Activated naive CD8-positive, alpha-beta T cell (primary cell): ENCODE measurements around the gene RTKN2.

Experiments
- H3K27ac Mint-ChIP-seq: one replicate; pipeline ENCODE4 v1.8.0; 2021; ENCODE audit warnings: mixed read lengths
- H3K27me3 Mint-ChIP-seq: one replicate; pipeline ENCODE4 v1.8.0; 2021; ENCODE audit warnings: mixed read lengths
- H3K36me3 Mint-ChIP-seq: one replicate; pipeline ENCODE4 v1.8.0; 2021; ENCODE audit warnings: mixed read lengths
- H3K4me1 Mint-ChIP-seq: one replicate; pipeline ENCODE4 v1.8.0; 2021; ENCODE audit warnings: low read depth, mixed read lengths
- H3K4me3 Mint-ChIP-seq: one replicate; pipeline ENCODE4 v1.8.0; 2021; ENCODE audit warnings: mild to moderate bottlenecking, mixed read lengths
- H3K9me3 Mint-ChIP-seq: one replicate; pipeline ENCODE4 v1.8.0; 2021; ENCODE audit warnings: low read depth, mixed read lengths

Gene RTKN2

GRCh38 chr10:62183442-62183841 is 85.2 kb downstream of the RTKN2 start:
- Mint-ChIP-seq H3K9me3 (peaks cover 11% of the 10 kb centered on the region), H3K27ac (peak overlapping the region; percentile 99), H3K4me3 (peak overlapping the region; percentile 69), H3K36me3 (peaks cover 10% of the 10 kb centered on the region), H3K4me1 (peaks cover 81% of the 10 kb centered on the region), H3K27me3 (no peaks in the 10 kb centered on the region)

GRCh38 chr10:62182595-62182994 is 86.0 kb downstream of the RTKN2 start:
- peaks cover 79% of the 10 kb centered on the region for H3K4me1 Mint-ChIP-seq
- H3K36me3 Mint-ChIP-seq = peaks cover 10% of the 10 kb centered on the region
- H3K27ac Mint-ChIP-seq = peak overlapping the region; percentile 95
- H3K9me3 Mint-ChIP-seq = peaks cover 11% of the 10 kb centered on the region
- no peak overlapping the region for H3K4me3 Mint-ChIP-seq
- H3K27me3 Mint-ChIP-seq = no peaks in the 10 kb centered on the region

GRCh38 chr10:62182171-62182570 is 86.5 kb downstream of the RTKN2 start:
- peak overlapping the region; percentile 12 for H3K4me3 Mint-ChIP-seq
- H3K36me3 Mint-ChIP-seq = peaks cover 10% of the 10 kb centered on the region
- peaks cover 77% of the 10 kb centered on the region for H3K4me1 Mint-ChIP-seq
- no peaks in the 10 kb centered on the region for H3K27me3 Mint-ChIP-seq
- peaks cover 11% of the 10 kb centered on the region for H3K9me3 Mint-ChIP-seq
- H3K27ac Mint-ChIP-seq = peak overlapping the region; percentile 95

GRCh38 chr10:62180677-62181076 is 88.0 kb downstream of the RTKN2 start:
- peaks cover 69% of the 10 kb centered on the region for H3K4me1 Mint-ChIP-seq
- peaks cover 10% of the 10 kb centered on the region for H3K36me3 Mint-ChIP-seq
- peaks cover 8% of the 10 kb centered on the region for H3K9me3 Mint-ChIP-seq
- peak overlapping the region; percentile 95 for H3K27ac Mint-ChIP-seq
- H3K27me3 Mint-ChIP-seq = no peaks in the 10 kb centered on the region
- no peak overlapping the region for H3K4me3 Mint-ChIP-seq

GRCh38 chr10:62178568-62178967 is 90.1 kb downstream of the RTKN2 start:
- peaks cover 10% of the 10 kb centered on the region for H3K36me3 Mint-ChIP-seq
- no peak overlapping the region for H3K4me3 Mint-ChIP-seq
- H3K4me1 Mint-ChIP-seq = peaks cover 59% of the 10 kb centered on the region
- no peaks in the 10 kb centered on the region for H3K27me3 Mint-ChIP-seq
- peaks cover 8% of the 10 kb centered on the region for H3K9me3 Mint-ChIP-seq
- peak overlapping the region; percentile 16 for H3K27ac Mint-ChIP-seq

GRCh38 chr10:62177111-62177510 is 91.5 kb downstream of the RTKN2 start:
- Mint-ChIP-seq H3K27ac (no peak overlapping the region), H3K4me1 (peaks cover 47% of the 10 kb centered on the region), H3K36me3 (peaks cover 16% of the 10 kb centered on the region), H3K4me3 (no peak overlapping the region), H3K9me3 (peaks cover 18% of the 10 kb centered on the region), H3K27me3 (no peaks in the 10 kb centered on the region)

GRCh38 chr10:62175251-62175650 is 93.4 kb downstream of the RTKN2 start:
- Mint-ChIP-seq H3K27me3 (no peaks in the 10 kb centered on the region), H3K4me3 (no peak overlapping the region), H3K9me3 (peaks cover 18% of the 10 kb centered on the region), H3K36me3 (peaks cover 16% of the 10 kb centered on the region), H3K4me1 (peaks cover 32% of the 10 kb centered on the region), H3K27ac (no peak overlapping the region)

GRCh38 chr10:62172465-62172864 is 96.2 kb downstream of the RTKN2 start:
- H3K4me1 Mint-ChIP-seq = peaks cover 19% of the 10 kb centered on the region
- H3K27me3 Mint-ChIP-seq = no peaks in the 10 kb centered on the region
- H3K36me3 Mint-ChIP-seq = peaks cover 11% of the 10 kb centered on the region
- no peak overlapping the region for H3K4me3 Mint-ChIP-seq
- H3K9me3 Mint-ChIP-seq = peaks cover 14% of the 10 kb centered on the region
- no peak overlapping the region for H3K27ac Mint-ChIP-seq

GRCh38 chr10:62171791-62172190 is 96.9 kb downstream of the RTKN2 start:
- no peak overlapping the region for H3K27ac Mint-ChIP-seq
- H3K4me1 Mint-ChIP-seq = peaks cover 19% of the 10 kb centered on the region
- H3K27me3 Mint-ChIP-seq = no peaks in the 10 kb centered on the region
- H3K9me3 Mint-ChIP-seq = peaks cover 14% of the 10 kb centered on the region
- H3K4me3 Mint-ChIP-seq = no peak overlapping the region
- peaks cover 11% of the 10 kb centered on the region for H3K36me3 Mint-ChIP-seq

GRCh38 chr10:62170732-62171131 is 97.9 kb downstream of the RTKN2 start:
- Mint-ChIP-seq H3K4me3 (no peak overlapping the region), H3K27me3 (no peaks in the 10 kb centered on the region), H3K27ac (no peak overlapping the region), H3K36me3 (peaks cover 11% of the 10 kb centered on the region), H3K9me3 (peaks cover 14% of the 10 kb centered on the region), H3K4me1 (peaks cover 20% of the 10 kb centered on the region)

GRCh38 chr10:62166331-62167131 is 102.1 kb downstream of the RTKN2 start:
- H3K4me3 Mint-ChIP-seq = no peak overlapping the region
- no peaks in the 10 kb centered on the region for H3K27me3 Mint-ChIP-seq
- no peaks in the 10 kb centered on the region for H3K9me3 Mint-ChIP-seq
- no peak overlapping the region for H3K27ac Mint-ChIP-seq
- peaks cover 2% of the 10 kb centered on the region for H3K36me3 Mint-ChIP-seq
- peaks cover 10% of the 10 kb centered on the region for H3K4me1 Mint-ChIP-seq

GRCh38 chr10:62165803-62166202 is 102.8 kb downstream of the RTKN2 start:
- H3K9me3 Mint-ChIP-seq = no peaks in the 10 kb centered on the region
- no peak overlapping the region for H3K4me3 Mint-ChIP-seq
- peaks cover 13% of the 10 kb centered on the region for H3K4me1 Mint-ChIP-seq
- H3K27ac Mint-ChIP-seq = no peak overlapping the region
- H3K27me3 Mint-ChIP-seq = no peaks in the 10 kb centered on the region
- no peaks in the 10 kb centered on the region for H3K36me3 Mint-ChIP-seq

GRCh38 chr10:62163024-62163423 is 105.6 kb downstream of the RTKN2 start:
- no peaks in the 10 kb centered on the region for H3K36me3 Mint-ChIP-seq
- no peaks in the 10 kb centered on the region for H3K27me3 Mint-ChIP-seq
- peaks cover 24% of the 10 kb centered on the region for H3K4me1 Mint-ChIP-seq
- H3K27ac Mint-ChIP-seq = no peak overlapping the region
- H3K4me3 Mint-ChIP-seq = no peak overlapping the region
- H3K9me3 Mint-ChIP-seq = no peaks in the 10 kb centered on the region

- Mint-ChIP-seq H3K36me3 (no peaks in the 10 kb centered on the region), H3K4me3 (no peak overlapping the region), H3K9me3 (no peaks in the 10 kb centered on the region), H3K4me1 (peaks cover 24% of the 10 kb centered on the region), H3K27ac (no peak overlapping the region), H3K27me3 (no peaks in the 10 kb centered on the region)
These were observed 106.2 kb downstream of the RTKN2 start for GRCh38 chr10:62162261-62162981.

GRCh38 chr10:62159351-62159750 is 109.3 kb downstream of the RTKN2 start:
- peaks cover 2% of the 10 kb centered on the region for H3K36me3 Mint-ChIP-seq
- H3K4me3 Mint-ChIP-seq = no peak overlapping the region
- H3K27ac Mint-ChIP-seq = no peak overlapping the region
- peaks cover 15% of the 10 kb centered on the region for H3K4me1 Mint-ChIP-seq
- no peaks in the 10 kb centered on the region for H3K27me3 Mint-ChIP-seq
- H3K9me3 Mint-ChIP-seq = no peaks in the 10 kb centered on the region
